ENCODE data around the gene PFKL.

Gene PFKL

DNA sequence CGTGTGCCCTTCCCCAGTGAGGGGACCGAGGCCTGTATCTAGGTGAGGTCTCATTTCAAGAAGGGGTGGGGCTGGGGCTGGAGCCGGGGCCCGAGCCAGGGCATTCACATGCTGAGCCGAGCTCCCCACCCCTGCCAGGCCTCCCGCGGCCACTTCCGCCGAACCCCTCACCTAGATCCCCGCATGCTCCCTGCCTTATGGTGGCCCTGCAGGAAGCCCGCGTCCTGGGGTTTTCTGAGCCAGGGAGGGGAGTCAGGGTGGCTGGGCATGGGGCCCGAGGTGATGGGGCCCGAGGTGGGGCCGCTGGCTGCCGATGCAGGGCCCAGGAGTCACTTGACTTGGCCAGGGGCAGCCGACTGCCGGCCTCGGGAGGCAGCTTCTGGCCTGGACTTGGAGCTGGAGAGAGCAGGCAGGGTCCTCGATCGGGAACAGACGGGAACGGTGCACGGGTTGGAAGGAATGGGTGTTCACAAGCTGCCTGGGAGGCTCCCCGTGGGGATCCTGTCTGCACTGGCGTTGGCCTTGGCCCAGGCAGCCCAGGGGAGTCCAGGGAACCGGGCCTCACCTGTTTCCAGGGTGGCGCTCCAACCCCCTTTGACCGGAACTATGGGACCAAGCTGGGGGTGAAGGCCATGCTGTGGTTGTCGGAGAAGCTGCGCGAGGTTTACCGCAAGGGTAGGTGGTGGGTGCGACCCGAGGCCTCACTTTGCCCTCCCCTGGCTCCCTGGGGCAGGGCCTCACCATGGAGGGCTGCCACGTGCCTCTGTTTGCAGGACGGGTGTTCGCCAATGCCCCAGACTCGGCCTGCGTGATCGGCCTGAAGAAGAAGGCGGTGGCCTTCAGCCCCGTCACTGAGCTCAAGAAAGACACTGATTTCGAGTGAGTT, 25.8 kb downstream of the PFKL start:
- TF ChIP-seq POLR2AphosphoS5 (IDR thresholded peaks at IDR 0.05; ENCODE audit: low read depth, low read length) (0 out of 2 replicates have a peak, but pooled peaks have one; percentile 11), TAF1 (IDR thresholded peaks at IDR 0.05; ENCODE audit: borderline replicate concordance, insufficient read depth, low read length) (no peak)
- TF ChIP-seq, protein P1, sequence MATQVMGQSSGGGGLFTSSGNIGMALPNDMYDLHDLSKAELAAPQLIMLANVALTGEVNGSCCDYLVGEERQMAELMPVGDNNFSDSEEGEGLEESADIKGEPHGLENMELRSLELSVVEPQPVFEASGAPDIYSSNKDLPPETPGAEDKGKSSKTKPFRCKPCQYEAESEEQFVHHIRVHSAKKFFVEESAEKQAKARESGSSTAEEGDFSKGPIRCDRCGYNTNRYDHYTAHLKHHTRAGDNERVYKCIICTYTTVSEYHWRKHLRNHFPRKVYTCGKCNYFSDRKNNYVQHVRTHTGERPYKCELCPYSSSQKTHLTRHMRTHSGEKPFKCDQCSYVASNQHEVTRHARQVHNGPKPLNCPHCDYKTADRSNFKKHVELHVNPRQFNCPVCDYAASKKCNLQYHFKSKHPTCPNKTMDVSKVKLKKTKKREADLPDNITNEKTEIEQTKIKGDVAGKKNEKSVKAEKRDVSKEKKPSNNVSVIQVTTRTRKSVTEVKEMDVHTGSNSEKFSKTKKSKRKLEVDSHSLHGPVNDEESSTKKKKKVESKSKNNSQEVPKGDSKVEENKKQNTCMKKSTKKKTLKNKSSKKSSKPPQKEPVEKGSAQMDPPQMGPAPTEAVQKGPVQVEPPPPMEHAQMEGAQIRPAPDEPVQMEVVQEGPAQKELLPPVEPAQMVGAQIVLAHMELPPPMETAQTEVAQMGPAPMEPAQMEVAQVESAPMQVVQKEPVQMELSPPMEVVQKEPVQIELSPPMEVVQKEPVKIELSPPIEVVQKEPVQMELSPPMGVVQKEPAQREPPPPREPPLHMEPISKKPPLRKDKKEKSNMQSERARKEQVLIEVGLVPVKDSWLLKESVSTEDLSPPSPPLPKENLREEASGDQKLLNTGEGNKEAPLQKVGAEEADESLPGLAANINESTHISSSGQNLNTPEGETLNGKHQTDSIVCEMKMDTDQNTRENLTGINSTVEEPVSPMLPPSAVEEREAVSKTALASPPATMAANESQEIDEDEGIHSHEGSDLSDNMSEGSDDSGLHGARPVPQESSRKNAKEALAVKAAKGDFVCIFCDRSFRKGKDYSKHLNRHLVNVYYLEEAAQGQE (IDR thresholded peaks at IDR 0.05; ENCODE audit: insufficient read depth in 1 of 2, low read depth in 2 of 2, low read length in 2 of 2), result no peak

DNA sequence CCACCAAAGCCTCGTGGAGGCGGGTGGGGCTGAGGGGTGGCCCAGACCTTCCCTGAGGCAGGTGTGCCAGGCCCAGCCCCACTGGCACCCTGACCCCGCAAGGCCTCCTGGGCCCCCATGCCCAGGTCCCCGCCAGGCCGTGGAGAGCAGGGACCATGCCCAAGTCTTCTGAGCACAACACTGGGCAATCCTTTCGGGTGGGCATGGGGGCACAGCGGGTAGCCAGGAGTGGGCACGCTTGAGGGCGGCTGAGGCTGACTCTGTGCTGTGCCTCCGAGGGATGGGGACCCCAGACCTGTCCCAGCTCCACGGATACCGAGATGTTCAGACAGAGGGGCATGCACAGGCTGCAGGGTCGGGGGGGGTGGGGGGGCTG, 26.4 kb downstream of the PFKL start:
- no peak for TF ChIP-seq POLR2AphosphoS5 (IDR thresholded peaks at IDR 0.05; ENCODE audit: low read depth, low read length)
- TF ChIP-seq SIN3A (IDR thresholded peaks at IDR 0.05; ENCODE audit: borderline replicate concordance, insufficient read depth, low read length), result no peak
- no peak for TF ChIP-seq FOXP2 (optimal IDR thresholded peaks at IDR 0.05; ENCODE audit: borderline replicate concordance, extremely low read depth, extremely low read length, insufficient read depth)
- TF ChIP-seq TAF1 (IDR thresholded peaks at IDR 0.05; ENCODE audit: borderline replicate concordance, insufficient read depth, low read length), result no peak
- TF ChIP-seq, protein P1 (IDR thresholded peaks at IDR 0.05; ENCODE audit: insufficient read depth in 1 of 2, low read depth in 2 of 2, low read length in 2 of 2), result no peak

DNA sequence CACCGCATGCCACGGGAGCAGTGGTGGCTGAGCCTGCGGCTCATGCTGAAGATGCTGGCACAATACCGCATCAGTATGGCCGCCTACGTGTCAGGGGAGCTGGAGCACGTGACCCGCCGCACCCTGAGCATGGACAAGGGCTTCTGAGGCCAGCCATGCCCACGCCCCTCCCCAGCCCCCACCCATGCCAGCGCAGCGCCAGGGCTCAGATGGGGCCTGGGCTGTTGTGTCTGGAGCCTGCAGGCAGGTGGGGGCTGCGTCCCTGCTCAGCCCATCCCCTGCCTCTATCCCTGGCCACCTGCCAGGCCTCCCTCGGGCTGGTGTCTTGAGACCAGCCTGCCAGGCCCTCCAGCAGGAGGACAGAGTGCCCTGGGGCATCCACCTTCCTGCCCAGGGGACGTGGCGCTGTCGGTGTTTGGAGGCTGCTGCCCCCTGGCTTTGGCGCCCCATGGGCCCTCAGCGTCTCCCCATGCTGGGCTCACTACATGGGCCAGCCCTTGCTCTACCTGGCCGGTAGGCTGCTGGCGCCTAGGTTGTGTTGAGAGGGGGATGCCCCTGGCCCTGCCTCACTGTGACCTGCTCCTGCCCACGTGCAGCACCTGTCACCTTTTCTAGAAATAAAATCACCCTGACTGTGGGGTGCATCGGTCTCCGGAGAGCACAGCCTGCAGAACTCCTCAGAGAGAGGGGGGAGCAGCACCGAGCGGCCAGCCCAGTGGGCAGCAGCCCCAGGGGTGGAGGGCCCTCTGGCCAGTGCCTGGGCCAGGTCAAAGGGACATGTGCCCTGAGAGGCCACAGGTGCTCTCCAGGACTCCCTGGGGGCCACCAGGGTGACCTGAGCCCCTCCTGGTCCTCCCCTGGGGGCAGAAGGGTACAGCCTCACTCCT, 27.1 kb downstream of the PFKL start:
- TF ChIP-seq FOXP2 (optimal IDR thresholded peaks at IDR 0.05; ENCODE audit: borderline replicate concordance, extremely low read depth, extremely low read length, insufficient read depth) (no peak), POLR2AphosphoS5 (IDR thresholded peaks at IDR 0.05; ENCODE audit: low read depth, low read length) (no peak), TAF1 (IDR thresholded peaks at IDR 0.05; ENCODE audit: borderline replicate concordance, insufficient read depth, low read length) (no peak), SIN3A (IDR thresholded peaks at IDR 0.05; ENCODE audit: borderline replicate concordance, insufficient read depth, low read length) (no peak)
- TF ChIP-seq, protein P1 (IDR thresholded peaks at IDR 0.05; ENCODE audit: insufficient read depth in 1 of 2, low read depth in 2 of 2, low read length in 2 of 2), result no peak

DNA sequence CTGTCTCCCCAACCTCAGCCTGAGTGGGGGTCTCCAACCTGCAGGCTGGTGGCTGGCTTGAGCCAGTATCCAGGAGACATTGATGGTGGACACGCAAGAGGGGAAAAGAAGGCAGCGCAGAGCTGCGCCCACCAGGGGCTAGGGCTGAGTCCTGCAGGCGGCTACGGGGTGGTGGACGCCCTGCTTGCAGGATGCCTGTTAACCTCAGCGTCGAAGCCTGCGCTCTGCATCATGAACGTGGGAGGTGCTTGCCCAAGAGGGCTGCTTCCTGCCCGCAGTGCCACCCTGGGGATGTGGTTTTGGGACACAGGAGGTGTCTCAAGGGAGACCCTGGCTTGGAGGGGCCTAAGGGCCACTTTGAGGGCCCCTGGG, 27.7 kb downstream of the PFKL start:
- TF ChIP-seq FOXP2 (optimal IDR thresholded peaks at IDR 0.05; ENCODE audit: borderline replicate concordance, extremely low read depth, extremely low read length, insufficient read depth) (no peak), SIN3A (IDR thresholded peaks at IDR 0.05; ENCODE audit: borderline replicate concordance, insufficient read depth, low read length) (no peak), POLR2AphosphoS5 (IDR thresholded peaks at IDR 0.05; ENCODE audit: low read depth, low read length) (no peak), TAF1 (IDR thresholded peaks at IDR 0.05; ENCODE audit: borderline replicate concordance, insufficient read depth, low read length) (no peak)
- TF ChIP-seq, protein P1 (IDR thresholded peaks at IDR 0.05; ENCODE audit: insufficient read depth in 1 of 2, low read depth in 2 of 2, low read length in 2 of 2), result no peak
